HCT116 (cell line): ENCODE results near the gene ADD1. TPM values are rescaled to one million over a fixed set of nuclear protein-coding genes. Genes with fewer than 3 reads are reported as not detected.
"Not testable (repeated sequence)": the region's sequence is repeated elsewhere in the genome, so short reads cannot be mapped to it uniquely, and the experiment has no call there.

ENCODE experiments used
- ATAC-seq: fragments of 200-7000 bp; cut with Tn5 transposase; 2 replicates; pipeline ENCODE4 v1.9.1; 2020; ENCODE audit warnings: mild to moderate bottlenecking, moderate library complexity
- BruUV-seq: library from RNA; stranded (reverse); fragments of 400-500 nt; replicated peaks from 2 replicates; lab custom pipeline; 2021; lab: Mats Ljungman, UMichigan
- CTCF ChIA-PET: fragments of 300-600 bp; sonication (Branson Sonifier 250); formaldehyde crosslinking; loops from one replicate; lab custom pipeline; 2021; ENCODE audit warnings: antibody characterized with exemption; lab: Charles Lee
- POLR2A ChIA-PET: fragments of 300-600, 350-600 bp; sonication (Branson Sonifier 250); formaldehyde crosslinking; loops from one replicate; lab custom pipeline; 2021; ENCODE audit warnings: antibody characterized with exemption; lab: Charles Lee
- RAD21 ChIA-PET, 2 experiments: fragments of 300-600 bp; sonication (Branson Sonifier 250); formaldehyde crosslinking; loops; one replicate each; lab custom pipeline; 2023; ENCODE audit warnings: low total read pairs in 2 of 2; ENCODE audit not compliant: uncharacterized antibody in 2 of 2, unreplicated experiment in 2 of 2, low non-redundant PET in 1 of 2; lab: Charles Lee
- DNase-seq: peaks from one replicate; pipeline ENCODE4 v3.0.0-alpha.2; 2010; ENCODE audit warnings: low read depth, low spot score
- H2AFZ ChIP-seq: fragments of 200-600 bp; shearing (Covaris generic), sonication (generic); 2 replicates; pipeline ENCODE4 v1.6.1; 2017; ENCODE audit warnings: low read depth, mixed run types, mixed read lengths, antibody characterized with exemption, low read length; ENCODE audit not compliant: poor library complexity, severe bottlenecking
- H3K27ac ChIP-seq: 2 replicates; pipeline ENCODE4 v1.5.1; 2012; ENCODE audit warnings: low read depth, low read length
- H3K27me3 ChIP-seq: fragments of 200-600 bp; sonication (generic); 2 replicates; pipeline ENCODE4 v1.6.1; 2016; ENCODE audit warnings: mixed run types, low read length, mixed read lengths; ENCODE audit not compliant: insufficient read depth
- H3K36me3 ChIP-seq, 2 experiments: fragments of 200-500 bp in 1 of 2; fragments of 200-600 bp in 1 of 2; sonication (Bioruptor generic) in 1 of 2; sonication (generic) in 1 of 2; 2 replicates each; pipeline versions ENCODE4 v1.5.1 to v1.6.1; 2014 to 2016; ENCODE audit warnings: low read length in 2 of 2, inconsistent platforms in 1 of 2, mixed read lengths in 1 of 2, mixed run types in 1 of 2; ENCODE audit not compliant: insufficient read depth in 2 of 2, control insufficient read depth in 1 of 2
- H3K4me1 ChIP-seq, 2 experiments: fragments of 200-600 bp in 1 of 2; sonication (generic) in 1 of 2; 2 replicates each; pipeline versions ENCODE4 v1.5.1 to v1.6.1; 2012 to 2017; ENCODE audit warnings: low read length in 2 of 2, inconsistent platforms in 1 of 2, mild to moderate bottlenecking in 1 of 2, mixed read lengths in 1 of 2, mixed run types in 1 of 2, moderate library complexity in 1 of 2; ENCODE audit not compliant: insufficient read depth in 2 of 2, control insufficient read depth in 1 of 2
- H3K4me2 ChIP-seq: fragments of 200-600 bp; sonication (generic); 2 replicates; pipeline ENCODE4 v1.6.1; 2017; ENCODE audit warnings: mixed run types, low read length, mixed read lengths
- H3K4me3 ChIP-seq, 2 experiments: fragments of 200-600 bp in 1 of 2; sonication (generic) in 1 of 2; replicated peaks in 1 of 2; 2 replicates each; pipeline ENCODE4 v1.5.1; 2011 to 2016; ENCODE audit warnings: low read length in 2 of 2, control low read depth in 1 of 2, low read depth in 1 of 2, mild to moderate bottlenecking in 1 of 2, mixed read lengths in 1 of 2, mixed run types in 1 of 2
- H3K79me2 ChIP-seq: fragments of 200-600 bp; sonication (generic); 2 replicates; pipeline ENCODE4 v1.6.1; 2017; ENCODE audit warnings: mild to moderate bottlenecking, mixed run types, low read length, moderate library complexity, mixed read lengths; ENCODE audit not compliant: insufficient read depth
- H3K9ac ChIP-seq: fragments of 200-600 bp; sonication (generic); 2 replicates; pipeline ENCODE4 v1.6.1; 2016; ENCODE audit warnings: low read length, mixed read lengths
- H3K9me2 ChIP-seq: fragments of 200-600 bp; sonication (generic), shearing (Covaris generic); 2 replicates; pipeline ENCODE4 v1.6.1; 2017; ENCODE audit warnings: mixed run types, mild to moderate bottlenecking, moderate library complexity; ENCODE audit not compliant: insufficient read depth
- H3K9me3 ChIP-seq, 2 experiments: fragments of 200-500 bp in 1 of 2; fragments of 200-600 bp in 1 of 2; sonication (Bioruptor generic) in 1 of 2; sonication (generic) in 1 of 2; 2 replicates each; pipeline ENCODE4 v1.6.1; 2014 to 2017; ENCODE audit warnings: low read length in 2 of 2, mixed read lengths in 2 of 2, inconsistent platforms in 1 of 2, low read depth in 1 of 2, mild to moderate bottlenecking in 1 of 2, mixed run types in 1 of 2, moderate library complexity in 1 of 2; ENCODE audit not compliant: control insufficient read depth in 1 of 2, insufficient read depth in 1 of 2
- H4K20me1 ChIP-seq: fragments of 200-600 bp; sonication (generic), shearing (Covaris generic); 2 replicates; pipeline ENCODE4 v1.6.1; 2017; ENCODE audit warnings: mixed run types, mild to moderate bottlenecking, moderate library complexity; ENCODE audit not compliant: insufficient read depth
- CEBPB ChIP-seq: IDR thresholded peaks from 2 replicates; pipeline ENCODE4 v1.6.1; 2012; ENCODE audit warnings: low read depth
- EZH2 ChIP-seq: fragments of 200-600 bp; sonication (generic); IDR thresholded peaks from 2 replicates; pipeline ENCODE4 v1.6.1; 2017; ENCODE audit warnings: antibody characterized with exemption, mixed run types
- FOSL1 ChIP-seq: IDR thresholded peaks from 2 replicates; pipeline ENCODE4 v1.6.1; 2012; ENCODE audit warnings: low read depth
- POLR2A ChIP-seq: IDR thresholded peaks from 2 replicates; pipeline ENCODE4 v1.7.0; 2011; ENCODE audit warnings: borderline replicate concordance; ENCODE audit not compliant: insufficient read depth, insufficient read length; ENCODE audit errors: extremely low read depth
- RAD21 ChIP-seq: IDR thresholded peaks from 2 replicates; pipeline ENCODE4 v1.6.1; 2012; ENCODE audit warnings: low read depth, mild to moderate bottlenecking
- SIN3A ChIP-seq: IDR thresholded peaks from 2 replicates; pipeline ENCODE4 v1.6.1; 2012; ENCODE audit warnings: low read depth
- SP1 ChIP-seq: IDR thresholded peaks from 2 replicates; pipeline ENCODE4 v1.6.1; 2012; ENCODE audit warnings: low read depth
- SRF ChIP-seq: IDR thresholded peaks from 2 replicates; pipeline ENCODE4 v1.6.1; 2012; ENCODE audit warnings: low read depth
- TCF7L2 ChIP-seq: IDR thresholded peaks from 2 replicates; pipeline ENCODE4 v1.7.0; 2011; ENCODE audit warnings: borderline replicate concordance, inconsistent platforms; ENCODE audit not compliant: insufficient read depth, insufficient read length; ENCODE audit errors: extremely low read depth
- ZBTB33 ChIP-seq: IDR thresholded peaks from 2 replicates; pipeline ENCODE4 v1.6.1; 2011; ENCODE audit warnings: mild to moderate bottlenecking, low read length, moderate library complexity; ENCODE audit not compliant: insufficient replicate concordance; ENCODE audit errors: extremely low read depth
- ZFX ChIP-seq: fragments of 450-650 bp; IDR thresholded peaks from 2 replicates; pipeline ENCODE4 v1.6.1; 2017
- intact Hi-C: fragments of 100-400 bp; cut with micrococcal nuclease; formaldehyde crosslinking; loops from 2 replicates; pipeline ENCODE4 v1.10.0; 2022
- total RNA-seq: library from RNA; stranded (reverse); gene quantifications from one replicate; pipeline ENCODE4 v1.2.1, GENCODE V29; 2021; ENCODE audit not compliant: unreplicated experiment

ADD1 gene
- total RNA-seq, 1 experiment from 2014 or later: 139 TPM

GRCh38 chr4:2944586-2945526 is 101.2 kb downstream of the ADD1 start (continued):
- TF ChIP-seq ZBTB33 (no peak), SP1 (no peak), CEBPB (no peak), FOSL1 (no peak), SIN3A (no peak), ZFX (no peak), TCF7L2 (no peak), POLR2A (no peak), RAD21 (no peak), SRF (no peak), EZH2 (no peak)

- DNase-seq, ATAC-seq, H3K9me3 ChIP-seq, RAD21 ChIA-PET, intact Hi-C loops, H2AFZ ChIP-seq, H3K9ac ChIP-seq, H3K9me2 ChIP-seq, H3K4me3 ChIP-seq, H3K4me2 ChIP-seq, BruUV-seq, H3K4me1 ChIP-seq, POLR2A ChIA-PET, H3K27ac ChIP-seq, H4K20me1 ChIP-seq, H3K27me3 ChIP-seq: not testable (repeated sequence)
- Histone ChIP-seq H3K79me2 (peaks cover 57% of the 10 kb centered on the region), H3K36me3 (peaks cover 74 to 91% of the 10 kb centered on the region in 2 experiments)
- CTCF ChIA-PET: interaction anchor here (2.8 kb wide), 1 partner anchor 8 kb away, joined by 7 read pairs; no protein-coding TSS in a partner anchor
Observed at GRCh38 chr4:2945619-2946604, 102.3 kb downstream of the ADD1 start.
